NCI-H2196 (cell line): ENCODE data around the gene CST3.
"Not testable (repeated sequence)": the region's sequence is repeated elsewhere in the genome, so short reads cannot be mapped to it uniquely, and the experiment has no call there.

Experiments
- DNase-seq: peaks from one replicate; lab custom pipeline; 2025; ENCODE audit not compliant: unreplicated experiment; lab: John Stamatoyannopoulos, UW

The CST3 gene

DNA sequence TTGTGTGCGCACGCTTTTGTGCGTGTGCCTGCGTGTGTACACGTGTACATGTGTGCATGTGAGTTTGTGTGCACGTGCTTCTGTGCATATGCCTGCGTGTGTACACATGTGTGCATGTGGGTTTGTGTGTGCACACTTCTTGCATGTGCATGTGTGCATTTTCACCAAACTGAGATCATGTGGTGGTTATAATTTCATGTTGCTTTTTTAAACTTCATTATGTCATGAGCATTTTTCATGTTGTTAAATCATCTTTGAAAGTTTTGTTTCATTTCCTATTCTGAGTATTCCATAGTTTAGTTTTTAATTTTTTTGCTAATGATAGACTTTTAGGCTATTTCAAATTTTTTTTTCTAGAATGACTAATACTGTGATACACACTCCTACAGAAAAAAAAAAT is 6.4 kb upstream of the CST3 start:
- no peak for DNase-seq

DNA sequence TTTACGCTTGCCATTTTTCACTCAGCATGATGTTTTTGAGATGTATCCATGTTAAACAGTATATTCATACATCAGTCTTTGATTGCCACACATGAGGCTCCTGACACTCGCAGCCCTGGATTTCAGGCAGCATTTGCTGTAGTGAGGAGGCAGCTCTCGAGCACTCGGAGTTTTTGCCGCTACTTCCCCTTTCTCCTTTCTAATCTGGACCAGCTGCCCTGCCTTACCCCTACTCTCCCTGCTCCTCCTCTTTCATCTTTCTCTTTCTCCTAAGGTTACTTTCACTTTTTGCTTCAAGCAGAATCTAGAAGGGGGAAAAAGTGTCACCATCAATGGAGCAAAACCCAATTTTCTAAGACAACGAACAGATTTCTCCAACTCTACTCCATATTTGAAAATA is 5.9 kb upstream of the CST3 start:
- DNase-seq = no peak

DNA sequence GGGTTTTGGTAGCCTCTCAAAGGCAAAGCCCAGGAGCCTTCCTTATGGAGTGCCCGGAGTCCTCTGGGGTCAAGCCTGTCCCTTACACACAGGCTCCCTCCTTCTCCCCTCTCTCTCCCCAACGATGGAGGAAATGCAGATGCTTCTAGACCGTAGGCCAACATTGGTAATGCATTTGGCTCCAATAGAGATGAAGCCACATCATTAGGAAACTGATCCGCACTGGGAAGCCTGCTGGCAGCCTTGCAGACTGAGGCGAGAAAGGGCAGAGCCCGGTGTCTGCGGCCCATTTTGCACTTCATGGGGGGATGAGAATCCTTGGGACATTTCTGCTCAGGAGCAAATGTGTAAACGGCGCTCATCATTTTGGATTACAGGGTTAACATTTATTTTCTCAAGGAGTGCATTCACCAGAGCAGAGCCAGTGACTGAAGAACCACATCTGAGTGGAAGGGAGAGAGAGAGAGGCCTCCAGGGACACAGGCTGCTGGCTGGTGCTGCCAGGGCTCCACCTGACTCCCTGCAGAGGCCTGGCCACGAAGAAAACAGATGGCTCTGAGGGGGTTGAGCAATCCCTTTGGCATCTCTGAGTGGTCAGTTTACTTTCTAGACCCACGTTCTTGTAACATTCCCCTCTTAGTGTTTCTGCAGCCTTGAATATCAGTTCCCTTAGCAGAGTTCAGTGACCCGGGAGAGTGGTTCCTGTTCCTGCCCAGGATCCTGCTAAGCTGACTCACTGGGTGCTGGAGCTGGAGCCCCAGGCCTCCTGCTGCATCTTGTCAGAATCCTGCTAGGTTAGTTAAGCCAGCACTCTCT is 4.4 kb upstream of the CST3 start:
- DNase-seq = no peak

DNA sequence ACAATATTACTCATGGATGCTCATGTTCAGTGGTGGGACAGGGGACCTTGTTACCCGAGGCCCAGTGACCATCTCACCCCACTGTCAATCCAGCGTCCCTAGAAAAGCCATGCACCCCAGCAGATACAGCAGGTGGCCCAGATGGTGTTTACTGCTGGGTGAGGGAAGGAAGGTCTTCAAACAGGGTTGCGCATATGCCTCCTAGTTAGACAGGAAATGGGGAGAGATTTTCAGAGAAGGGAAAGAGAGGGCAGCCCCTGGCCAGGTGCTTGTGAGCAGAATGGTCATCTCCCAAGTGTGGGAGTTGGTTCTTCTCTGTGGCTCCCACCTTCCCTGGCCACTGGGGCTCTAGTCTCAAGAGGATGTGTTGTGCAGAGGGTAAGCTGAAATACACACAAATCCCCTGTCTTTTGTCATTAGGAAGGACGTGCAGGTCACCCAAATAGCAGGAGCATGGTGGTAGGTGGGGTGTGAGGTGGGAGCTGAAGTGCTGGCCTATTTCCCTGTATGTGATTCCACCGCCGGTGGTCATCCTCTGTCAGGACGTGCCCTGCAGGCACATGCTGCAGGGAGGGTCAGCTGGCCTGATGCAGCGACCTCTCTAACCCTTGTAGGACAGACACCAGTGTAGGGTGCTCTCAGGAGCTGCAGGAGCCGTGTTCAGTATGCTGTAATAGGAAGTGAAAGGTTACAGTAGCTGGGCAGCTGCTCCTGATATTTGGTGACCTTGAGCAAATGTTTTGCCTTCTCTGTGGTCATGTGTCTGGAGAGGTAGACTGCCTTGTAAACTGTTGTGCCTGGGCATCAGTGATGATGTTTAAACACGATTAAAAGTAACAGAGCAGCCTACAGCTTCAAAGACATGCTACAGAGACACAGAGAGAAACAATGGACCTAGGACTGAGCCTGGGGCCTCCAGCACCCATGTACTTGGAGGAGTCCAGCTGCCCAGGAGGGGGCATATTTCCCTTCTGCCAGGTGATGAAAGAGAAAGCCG is 3.2 kb upstream of the CST3 start:
- DNase-seq = no peak

DNA sequence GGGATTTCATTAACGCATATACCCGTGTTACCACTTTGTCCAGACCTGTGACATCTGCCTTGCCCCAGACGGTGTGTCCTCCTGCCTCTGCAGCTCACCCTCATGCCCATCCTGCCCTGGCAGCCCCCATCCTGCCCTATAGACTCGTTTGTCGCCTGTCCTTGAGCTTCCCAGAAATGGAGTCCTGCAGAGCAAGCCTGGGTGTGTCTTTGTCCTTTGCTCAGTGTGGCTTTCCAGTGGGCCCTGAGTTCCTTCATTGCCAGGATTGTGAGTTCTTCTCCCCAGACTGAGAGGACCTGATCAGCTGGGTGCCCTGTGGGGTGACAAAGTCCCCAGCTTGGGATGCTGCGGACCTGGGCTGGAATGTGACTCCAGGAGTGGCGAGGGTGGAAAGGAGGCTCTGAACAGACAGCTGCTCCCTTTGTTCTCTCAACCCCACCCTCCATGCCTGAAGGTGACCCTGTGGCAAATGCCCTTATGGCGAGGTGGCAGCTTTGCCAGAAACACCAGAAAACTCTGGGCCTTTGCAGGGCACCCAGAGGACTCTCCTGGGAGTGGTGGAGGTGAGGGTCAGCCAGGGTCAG is 2.4 kb upstream of the CST3 start:
- DNase-seq = no peak

DNA sequence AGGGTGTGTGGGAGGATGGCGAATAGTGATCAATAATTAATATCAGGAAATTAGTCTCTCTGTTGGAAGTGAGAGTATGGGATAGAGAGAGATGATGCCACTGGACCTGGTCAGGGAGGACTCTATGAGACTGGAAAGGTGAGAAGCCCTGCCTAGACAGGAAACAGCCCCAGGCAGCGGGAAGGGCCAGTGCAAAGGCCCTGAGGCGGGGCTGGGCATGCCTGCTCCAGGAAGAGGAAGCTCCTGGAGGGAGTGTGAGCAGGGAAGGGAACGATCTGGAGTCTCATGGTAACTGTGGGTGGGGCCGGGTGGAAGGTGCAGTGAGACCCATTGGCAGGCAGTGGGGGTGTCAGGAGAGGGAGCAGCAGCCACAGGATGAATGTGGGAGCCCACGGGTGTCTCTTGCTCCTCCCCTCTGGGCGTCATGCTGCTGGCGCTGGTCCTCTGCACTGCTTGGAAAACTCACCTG is 1.8 kb upstream of the CST3 start:
- no peak for DNase-seq

DNA sequence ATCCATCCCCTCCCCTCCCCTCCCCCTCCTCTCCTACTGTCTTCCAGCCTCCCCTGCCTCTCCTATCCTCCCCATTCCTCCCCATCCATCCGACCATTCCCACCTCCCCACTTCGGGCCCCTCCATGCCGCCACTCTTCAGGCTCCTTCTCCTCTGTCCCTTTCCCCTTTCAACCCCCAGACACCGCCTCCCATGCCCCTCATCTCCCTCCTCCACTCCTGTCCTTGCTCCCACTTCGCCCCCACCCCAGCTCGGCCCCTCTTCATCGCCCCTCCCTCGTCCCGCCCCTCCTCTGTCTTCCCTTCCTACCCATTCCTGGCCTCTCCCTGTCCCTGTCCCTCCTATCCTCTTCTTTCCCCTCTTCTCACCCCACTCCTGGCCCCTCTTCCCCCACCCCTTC is 554 bp upstream of the CST3 start:
- DNase-seq = no peak

DNA sequence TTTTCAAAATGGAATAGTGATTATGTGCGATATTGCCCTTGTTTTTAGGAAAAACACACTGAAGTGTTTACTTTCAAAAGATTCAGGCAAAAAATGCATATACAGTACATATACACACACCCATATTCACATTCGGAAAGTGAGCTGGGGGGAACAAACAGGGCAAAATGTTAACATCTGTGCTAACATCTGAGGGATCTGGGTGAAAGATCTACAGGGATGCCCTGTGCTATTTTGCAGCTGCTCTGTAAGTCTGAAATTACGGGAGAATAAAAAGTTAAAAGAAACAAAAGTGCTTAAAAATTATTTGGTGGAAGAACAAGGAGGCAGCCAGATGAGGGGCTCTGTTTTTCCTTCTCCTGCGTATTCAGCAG is 860 bp downstream of the CST3 start:
- DNase-seq = no peak

DNA sequence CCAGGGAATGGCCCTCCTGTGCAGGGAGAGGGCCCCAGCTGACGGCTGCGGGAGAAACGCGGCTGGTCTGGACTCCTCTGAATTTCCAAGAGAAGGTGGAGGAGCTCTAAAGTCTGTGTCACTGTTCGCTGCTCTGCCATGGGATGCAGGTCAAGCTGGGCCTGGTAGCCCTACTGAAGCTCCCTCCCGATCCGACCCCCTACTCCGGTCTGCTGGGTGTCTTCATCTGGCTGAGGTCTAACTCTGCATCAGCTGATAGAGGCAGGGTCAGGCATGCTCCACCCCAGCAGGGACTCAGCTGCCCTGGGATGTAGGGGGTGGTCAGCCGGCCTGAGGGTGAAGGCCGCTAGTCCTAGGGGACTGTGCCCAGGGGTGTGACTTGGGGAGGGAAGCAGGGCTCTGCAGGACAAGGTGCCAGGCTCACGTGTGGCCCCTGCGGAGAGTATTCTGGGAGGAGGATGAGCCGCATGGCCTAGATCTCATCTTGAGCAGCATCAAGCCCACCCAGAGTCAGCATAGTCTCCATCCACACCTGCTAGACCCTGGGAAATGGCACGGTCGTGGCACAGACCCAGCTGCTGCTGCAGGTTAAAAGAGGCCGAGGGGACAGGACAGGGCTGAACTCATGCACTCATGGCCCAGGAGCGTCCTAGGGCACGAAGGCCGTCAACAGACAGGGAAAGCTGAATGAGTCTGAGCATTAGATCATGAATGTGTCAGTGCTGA is 1.4 kb downstream of the CST3 start:
- no peak for DNase-seq

DNA sequence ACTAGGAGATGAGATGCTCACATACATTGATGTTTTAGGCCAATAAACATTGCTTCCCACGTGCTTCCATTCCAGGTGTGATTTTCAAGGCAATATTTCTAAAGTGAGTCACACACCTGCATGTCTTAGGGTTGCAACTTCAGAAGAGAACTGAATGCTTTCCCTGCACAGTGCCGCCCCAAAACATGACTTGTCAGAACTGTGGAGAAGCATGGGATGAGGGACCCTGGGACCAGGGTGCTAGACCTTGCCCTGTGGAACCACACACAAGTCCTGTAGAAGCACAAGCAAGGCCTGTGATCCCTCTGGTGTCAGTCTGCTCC is 2.0 kb downstream of the CST3 start:
- DNase-seq = not testable (repeated sequence)

DNA sequence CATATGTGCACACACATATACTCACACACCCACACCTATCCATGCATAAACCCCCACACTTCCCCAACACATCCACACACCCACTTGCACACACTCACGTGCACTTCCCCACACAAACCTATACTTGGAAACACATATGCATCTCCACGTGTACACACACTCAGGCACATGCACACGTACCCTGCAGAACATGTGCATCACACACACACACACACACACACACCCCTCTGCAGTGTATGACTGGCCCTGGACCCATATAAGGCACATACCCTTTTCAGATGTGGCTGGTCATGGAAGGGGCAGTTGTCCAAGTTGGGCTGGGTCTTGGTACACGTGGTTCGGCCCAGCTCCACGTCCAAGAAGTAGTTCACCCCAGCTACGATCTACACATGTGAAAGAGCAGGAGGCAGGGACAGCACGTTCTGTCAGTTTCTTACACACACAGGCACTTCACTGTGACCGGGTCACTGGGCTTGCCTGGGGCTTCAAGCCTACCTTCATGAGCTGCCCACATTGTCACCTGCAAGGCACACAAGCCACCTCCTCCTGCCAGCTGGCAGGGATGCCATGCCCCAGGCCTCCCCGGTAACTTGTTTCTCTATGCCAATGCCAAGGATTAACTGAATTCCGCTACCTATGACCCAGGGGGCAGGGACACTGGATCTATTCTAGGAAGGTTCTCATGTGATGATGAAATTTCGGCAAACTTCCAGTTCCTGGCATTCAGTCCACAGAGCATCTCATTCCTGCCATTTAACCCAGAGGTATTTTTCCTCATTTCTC is 2.6 kb downstream of the CST3 start:
- no peak for DNase-seq

DNA sequence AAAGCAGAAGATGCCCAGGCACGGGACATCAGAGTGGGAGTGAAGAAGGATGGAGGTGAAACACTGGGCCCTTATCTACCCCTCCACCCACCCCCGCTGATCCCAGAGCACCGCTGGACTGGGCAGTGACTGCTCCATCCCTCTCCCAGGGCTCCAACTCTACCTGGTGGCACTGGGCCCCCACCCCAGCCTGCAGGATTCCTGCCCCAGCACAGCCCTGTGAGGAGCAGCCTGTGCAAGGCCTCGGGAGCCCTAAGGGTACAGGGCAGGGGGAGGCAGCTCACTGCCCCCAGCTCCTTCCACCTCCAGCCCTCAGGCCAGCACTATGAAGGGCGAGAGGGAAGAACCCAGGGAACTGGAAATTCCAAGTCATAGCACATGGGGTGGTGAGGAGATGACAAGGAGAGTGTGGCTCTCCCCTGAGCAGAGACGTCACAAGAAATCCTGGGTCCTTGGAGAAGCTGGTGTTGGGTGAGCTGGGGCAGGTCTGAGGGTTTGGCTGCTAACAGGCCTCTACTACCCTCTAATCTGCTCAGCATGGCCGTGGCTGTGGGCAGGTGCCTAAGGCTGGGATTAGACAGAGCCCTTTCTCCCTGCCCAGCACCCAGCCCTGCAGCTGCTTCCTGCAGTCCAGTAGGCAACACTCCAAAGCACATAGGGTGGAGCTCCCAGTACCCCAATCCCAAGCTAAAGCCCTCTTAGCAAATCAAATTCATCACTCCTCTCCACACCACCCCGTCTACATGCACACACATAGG is 3.5 kb downstream of the CST3 start:
- no peak for DNase-seq

DNA sequence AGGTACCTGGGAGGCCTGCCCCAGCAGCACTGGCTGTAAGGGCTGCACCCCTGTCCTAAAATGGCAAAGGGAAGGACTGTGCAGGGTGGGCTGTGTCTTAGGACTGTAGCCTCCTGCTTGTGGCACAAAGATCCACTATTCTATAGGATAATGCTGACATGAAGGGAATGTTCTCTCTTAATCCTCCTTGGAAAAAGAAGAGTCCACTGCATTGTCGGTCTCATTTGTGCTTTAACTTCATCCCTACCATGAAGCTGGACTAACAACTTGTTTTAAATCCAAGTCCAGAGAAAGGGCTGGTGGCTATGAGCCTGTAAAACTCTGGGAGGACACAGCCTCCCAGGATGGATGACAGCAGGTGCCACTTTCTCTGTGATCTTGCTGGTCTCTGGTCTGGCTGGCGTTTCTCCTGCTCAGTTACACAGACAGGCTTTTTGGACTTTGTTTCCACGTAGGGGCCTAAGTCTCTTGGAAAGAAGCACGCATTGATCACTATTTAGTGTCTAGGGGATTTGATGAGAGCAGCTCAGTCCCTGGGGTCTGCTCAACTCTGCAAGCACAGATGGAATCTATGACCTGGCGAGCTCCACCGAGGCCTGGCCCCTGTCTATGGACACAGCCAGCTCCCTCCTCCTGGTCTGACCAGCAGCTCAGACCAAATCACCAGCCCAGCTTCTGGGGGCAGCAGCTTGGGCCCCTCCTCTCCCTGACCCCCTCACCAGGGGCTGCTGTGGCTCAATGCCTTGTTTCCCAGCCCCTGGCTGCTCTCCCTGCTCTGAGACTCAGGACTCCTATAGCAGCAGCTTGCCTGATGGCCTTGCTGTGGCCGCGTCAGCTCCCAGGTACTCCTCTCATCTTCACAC is 4.8 kb downstream of the CST3 start:
- DNase-seq = no peak

DNA sequence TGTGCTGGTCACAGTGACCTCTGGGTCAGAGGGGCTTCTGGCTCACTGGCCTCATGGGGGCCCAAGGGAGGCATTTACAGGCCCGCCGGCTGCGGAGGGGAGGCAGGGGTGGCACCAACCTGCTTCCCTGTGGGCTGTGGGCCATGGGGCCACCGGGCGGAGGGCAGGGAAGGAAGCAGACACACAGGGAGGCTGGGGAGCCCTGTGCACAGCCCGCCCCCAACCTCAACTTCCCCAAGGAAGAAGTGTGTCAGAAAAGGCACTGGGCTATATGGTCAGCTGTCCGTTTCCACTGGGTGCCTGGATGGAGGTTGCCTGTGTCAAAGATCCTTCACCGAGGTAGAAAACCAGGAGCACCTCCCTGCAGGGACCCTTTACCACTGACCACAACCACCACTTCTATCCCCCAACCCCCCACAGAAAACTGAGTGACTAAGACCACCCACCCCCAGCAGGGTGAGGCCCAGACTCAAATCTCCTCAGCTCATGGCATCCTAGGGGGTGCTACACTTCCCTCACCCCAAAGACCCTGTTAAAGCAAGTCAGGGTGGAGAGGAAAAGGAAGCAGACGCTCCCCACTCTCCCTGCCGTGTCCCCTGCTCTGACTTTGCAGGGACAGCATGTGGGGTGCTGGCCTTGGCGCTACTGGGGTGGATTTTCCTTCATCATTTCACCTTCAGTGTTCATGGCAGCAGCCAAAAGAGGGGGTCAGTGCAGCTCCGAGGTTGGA is 5.6 kb downstream of the CST3 start:
- no peak for DNase-seq

DNA sequence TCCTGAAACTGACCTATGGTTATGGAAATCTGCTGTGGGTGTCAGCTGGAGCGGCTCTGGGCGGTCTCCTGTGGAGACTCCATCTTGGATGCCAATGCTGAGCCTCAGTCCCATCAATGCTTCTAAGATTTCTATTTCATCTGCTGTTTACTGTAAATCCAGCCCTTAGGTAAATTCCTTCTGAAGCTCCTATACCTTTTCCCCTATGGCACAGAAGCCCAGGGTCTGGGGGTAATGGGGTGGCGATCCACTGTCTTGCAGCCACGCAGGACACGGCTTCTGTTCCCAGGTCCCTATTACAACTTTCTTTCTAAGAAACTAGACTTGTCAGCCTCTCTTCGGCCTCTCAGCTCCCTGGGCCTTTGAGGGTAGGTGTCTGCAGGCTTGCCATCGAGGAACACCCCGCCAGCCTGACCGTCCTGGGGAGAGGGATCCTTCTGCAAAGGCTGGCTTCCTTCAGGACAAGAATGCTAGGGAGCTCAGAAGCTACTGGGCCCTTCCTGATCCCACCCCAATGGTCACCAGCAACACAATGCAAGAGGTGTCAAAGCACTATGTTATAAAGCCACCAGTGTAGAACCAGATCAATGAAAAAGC is 6.4 kb downstream of the CST3 start:
- DNase-seq = no peak

DNA sequence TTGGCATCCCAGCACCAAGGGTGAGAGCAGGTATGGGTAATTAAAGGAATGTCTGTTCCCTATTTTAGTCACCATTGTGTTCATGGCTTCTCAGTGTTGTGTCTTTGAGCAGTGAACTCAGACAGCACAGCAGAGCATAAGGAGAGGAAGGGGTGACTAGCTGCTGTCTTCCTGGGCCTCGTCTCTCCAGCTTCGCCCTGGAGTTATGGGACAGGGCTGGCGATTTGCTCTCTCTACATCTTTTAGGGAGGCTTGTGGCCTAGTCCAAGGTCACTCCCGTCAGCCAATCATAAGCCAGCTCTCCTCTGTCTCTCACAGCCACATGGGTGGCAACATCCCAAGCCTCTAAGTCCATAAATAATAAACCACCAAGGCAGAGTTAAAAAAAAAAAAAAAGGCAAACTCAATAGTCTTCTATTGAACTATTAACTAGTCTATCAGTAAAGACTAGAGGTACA is 7.3 kb downstream of the CST3 start:
- no peak for DNase-seq

DNA sequence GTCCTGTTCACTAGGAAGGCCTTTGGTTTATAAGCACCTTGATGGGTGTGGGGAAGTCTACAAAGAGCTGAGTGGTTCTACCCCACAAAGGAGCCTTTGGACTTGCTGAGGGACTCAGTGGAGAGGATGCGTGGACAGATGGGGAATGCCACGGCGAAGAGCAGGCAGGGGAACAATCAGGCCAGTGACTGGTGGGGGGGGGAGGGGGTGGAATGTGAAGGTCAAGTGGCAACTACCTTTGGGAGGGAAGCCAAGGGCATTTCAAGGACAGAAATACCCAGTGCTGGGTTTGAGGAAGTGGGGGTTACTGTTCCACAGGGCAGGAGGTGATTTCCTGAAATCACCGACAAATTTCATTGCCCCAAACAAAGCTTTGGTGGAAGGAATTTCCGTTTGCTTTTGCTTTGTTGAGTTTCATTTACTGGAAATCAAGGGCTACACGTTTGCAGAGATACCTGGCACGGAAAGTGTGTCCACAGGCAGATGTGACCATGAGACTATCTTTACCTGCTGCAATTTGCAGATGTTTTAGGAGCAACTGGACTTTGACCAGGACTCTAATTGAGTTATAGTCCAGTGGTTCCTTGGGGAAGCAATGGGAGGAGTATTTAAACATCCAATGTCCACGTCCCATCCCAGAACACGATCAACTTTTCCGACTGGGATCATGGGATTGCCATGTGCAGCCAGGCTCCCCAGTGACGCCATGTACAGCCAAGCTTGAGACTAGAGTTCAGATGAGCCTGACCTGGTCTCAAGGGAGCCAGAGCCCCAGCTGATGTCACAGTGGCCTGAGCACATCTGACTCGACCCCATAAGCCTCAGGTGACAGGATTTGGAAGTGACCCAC is 8.0 kb downstream of the CST3 start:
- no peak for DNase-seq
